HG03045 (cell line): Measurements from ENCODE around the gene ZNF689.
"Not testable (repeated sequence)": the region's sequence is repeated elsewhere in the genome, so short reads cannot be mapped to it uniquely, and the experiment has no call there.

Experiments used
- ATAC-seq: cut with Tn5 transposase; IDR thresholded peaks from one replicate; pipeline ENCODE4 v1.9.1; 2021; ENCODE audit warnings: mild to moderate bottlenecking, moderate library complexity; ENCODE audit not compliant: unreplicated experiment

Gene ZNF689

DNA sequence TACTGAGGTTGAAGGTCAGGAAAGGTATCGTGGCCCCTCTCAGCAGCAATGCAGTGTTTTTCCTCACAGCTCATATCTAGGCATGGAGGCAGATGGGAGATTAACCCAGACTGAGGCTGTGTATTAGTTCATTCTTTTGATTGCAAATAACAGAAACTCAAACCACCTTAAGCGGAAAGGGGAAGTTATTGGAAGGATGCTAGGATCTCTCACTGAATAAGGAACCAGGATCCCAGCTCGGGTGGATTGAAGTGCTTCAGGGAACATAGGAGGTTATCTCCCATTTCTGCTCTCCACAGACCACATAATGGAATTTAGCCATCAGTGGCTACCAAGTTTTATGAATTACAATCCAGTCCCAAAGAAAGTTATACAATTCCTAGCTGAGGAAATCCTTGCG is 8.2 kb downstream of the ZNF689 start:
- ATAC-seq, result no peak

DNA sequence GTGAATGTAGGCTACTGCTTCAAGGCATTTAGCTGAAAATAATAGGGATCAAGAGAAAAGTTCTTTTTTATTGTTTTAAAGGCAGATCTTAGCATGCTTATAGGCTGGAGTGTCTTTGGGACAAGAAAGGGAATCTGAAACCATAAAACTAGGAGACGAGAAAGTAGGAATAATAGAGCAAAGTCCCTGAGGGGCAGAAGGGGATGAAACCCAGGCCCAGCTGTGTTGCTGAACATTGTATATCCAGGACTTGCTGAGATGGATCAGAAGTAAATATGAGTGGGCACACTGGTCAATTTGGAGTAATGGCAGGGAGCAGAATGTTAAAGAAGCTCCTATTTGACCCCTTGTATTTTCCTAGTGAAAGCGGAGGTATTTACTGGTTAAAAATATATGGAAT is 9.3 kb downstream of the ZNF689 start:
- no peak for ATAC-seq

DNA sequence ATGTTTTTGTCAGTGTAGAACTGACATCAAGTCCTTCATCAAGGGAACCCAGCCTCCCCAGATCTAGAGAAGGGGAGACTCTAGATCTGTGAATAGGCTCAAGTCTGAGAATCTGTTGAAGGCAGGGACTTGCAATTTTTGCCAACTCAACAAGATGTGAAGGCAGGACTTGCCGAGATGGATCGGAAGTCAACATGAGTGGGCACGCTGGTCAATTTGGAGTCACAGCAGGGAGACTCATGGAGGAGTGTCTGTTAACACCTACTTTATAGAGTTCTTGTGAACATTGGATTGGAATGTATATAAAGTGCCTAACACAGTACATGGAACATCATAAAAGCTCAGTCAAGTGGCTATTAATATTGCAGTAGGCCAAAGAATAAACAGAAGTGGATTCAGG is 10.0 kb downstream of the ZNF689 start:
- no peak for ATAC-seq

DNA sequence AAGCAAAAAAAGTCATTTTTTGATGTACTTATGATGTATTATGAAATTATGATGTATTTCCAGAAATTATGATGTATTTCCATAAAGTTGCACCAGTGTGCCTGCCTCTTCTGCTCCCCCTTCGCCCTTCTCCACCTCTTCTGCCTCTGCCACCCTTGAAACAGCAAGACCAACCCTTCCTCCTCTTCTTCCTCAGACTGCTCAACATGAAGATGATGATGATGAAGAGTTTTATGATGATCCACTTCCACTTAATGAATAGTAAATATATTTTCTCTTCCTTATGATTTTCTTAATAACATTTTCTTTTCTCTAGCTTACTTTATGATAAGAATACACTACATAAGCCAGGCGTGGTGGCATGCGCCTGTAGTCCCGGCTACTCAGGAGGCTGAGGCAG is 17.3 kb downstream of the ZNF689 start:
- no peak for ATAC-seq

DNA sequence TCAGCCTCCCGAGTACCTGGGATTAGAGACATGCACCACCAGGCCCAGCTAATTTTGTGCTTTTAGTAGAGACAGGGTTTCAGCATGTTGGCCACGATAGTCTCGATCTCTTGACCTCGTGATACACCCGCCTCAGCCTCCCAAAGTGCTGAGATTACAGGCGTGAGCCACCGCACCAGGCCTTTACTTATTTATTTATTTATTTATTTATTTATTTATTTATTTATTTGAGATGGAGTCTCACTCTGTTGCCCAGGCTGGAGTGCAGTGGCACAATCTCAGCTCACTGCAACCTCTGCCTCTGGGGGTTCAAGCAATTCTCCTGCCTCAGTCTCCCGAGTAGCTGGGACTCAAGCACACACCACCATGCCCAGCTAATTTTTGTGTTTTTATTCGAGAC is 19.3 kb downstream of the ZNF689 start:
- ATAC-seq, result not testable (repeated sequence)

DNA sequence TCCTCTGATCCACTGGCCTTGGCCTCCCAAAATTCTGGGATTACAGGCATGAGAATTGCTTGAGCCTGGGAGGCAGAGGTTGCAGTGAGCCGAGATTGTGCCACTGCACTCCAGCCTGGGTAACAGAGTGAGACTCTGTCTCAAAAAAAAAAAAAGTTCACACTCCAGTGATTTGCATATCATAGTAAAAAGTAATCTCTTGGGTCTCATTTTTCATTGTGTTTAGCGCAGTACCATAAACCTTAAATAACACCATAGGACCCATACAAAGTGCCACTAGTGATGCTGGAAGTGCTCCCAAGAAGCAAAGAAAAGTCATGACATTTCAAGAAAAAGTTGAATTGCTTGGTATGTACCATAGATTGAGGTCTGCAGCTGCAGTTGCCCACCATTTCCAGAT is 20.6 kb downstream of the ZNF689 start:
- not testable (repeated sequence) for ATAC-seq

DNA sequence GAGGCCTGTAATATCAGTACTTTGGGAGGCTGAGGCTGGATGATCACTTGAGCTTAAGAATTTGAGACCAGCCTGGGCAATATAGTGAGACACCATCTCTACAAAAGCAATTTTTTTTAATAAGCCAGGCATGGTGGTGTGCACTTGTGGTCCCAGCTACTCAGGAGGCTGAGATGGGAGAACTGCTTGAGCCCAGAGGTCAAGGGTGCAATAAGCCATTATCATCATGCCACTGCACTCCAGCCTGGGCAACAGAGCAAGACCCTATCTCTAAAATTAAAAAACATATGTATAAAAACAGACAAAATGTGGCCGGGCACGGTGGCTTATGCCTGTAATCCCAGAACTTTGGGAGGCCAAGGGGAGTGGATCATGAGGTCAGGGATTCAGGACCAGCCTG is 21.5 kb downstream of the ZNF689 start:
- ATAC-seq, result no peak

DNA sequence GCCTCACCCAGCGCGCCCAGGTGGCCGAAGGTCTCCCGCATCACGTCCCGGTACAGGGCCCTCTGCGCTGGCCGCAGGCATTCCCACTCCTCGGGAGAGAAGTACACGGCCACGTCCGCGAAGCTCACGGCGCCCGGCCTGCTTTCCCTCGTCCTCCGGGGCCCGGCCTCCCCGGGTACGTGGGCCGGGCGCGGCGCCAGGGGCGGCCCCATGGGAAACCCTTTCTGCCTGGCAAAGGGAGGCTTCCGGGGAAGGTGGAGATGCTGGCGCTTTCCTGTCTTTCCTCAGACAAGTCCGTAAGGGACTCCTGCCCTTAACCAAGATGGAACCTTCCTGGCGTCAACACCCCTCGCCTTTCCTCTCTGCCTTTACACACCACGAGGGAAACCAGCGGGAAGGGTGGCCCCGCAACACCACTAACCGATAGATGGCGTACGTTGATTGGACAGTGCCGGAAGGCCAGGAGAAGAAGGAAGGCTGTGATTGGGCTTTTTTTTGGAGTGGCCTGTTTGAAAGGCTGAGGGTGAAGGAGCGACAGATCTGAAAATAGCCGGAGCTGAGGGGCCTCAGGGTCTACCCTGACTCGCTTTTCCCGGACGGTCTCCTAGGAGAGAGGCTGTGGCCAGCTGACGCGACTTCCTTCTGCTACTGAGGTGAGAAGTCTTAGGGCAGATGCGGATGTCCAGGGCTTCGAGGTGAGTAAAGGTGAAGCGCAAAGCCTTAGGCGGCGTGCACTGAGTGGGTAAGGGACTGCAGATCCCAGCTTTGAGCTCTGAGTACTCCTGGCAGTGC is 24.6 kb downstream of the ZNF689 start, which contains the start of gene ZNF785:
ZNF785 (minus strand) TSS at position 298 of the 792 bp plus-strand sequence; CDS start at position 212, 86 bp downstream.
- peak; percentile 85 for ATAC-seq

DNA sequence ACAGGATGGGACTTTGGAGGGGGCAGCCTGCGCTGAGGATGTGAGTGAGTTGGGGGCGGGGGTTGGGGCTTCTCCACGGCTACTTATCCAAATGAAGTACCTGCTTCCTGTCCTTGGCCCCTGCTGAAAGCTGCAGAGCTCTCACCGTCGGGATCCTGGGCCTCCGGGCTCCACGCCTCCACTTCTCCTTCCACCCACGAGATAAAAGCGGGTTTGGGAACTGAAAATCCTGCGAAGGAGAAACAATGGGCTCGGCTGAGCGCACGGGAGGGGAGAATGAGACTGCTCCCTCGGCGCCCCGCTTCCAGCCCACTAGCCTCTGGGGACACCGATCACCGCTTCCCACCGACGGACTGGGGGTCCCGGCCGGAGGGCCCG is 25.2 kb downstream of the ZNF689 start:
- peak; percentile 9 for ATAC-seq

DNA sequence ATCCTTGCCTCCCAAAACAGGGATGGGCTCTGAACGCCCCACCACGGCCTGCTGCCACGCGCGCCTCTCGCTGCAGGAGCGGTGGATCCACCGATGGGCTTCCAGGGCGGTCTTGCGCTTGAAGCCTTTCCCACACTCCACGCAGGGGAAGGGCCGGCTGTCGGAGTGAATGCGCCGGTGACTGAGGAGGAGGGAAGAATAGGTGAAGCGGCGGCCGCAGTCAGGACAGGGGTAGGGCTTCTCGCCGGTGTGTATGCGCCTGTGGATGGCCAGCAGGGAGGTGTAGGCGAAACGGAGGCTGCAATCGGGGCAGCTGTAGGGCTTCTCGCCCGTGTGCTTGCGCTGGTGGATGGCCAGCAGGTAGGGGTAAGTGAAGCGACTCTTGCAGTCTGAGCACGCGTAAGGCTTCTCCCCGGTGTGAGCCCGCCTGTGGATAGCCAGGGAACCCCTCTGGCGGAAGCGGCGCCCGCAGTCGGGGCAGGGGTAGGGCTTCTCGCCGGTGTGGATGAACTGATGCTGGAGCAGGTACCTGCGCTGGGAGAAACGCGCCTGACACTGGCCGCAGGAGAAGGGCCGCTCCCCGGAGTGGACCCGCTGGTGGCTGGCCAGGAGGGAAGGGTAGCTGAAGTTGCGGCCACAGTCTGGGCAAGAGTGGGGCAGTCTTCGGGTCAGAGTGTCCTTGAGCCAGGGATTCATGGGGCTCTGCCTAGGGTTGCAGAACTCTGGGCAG is 27.4 kb downstream of the ZNF689 start:
- no peak for ATAC-seq

DNA sequence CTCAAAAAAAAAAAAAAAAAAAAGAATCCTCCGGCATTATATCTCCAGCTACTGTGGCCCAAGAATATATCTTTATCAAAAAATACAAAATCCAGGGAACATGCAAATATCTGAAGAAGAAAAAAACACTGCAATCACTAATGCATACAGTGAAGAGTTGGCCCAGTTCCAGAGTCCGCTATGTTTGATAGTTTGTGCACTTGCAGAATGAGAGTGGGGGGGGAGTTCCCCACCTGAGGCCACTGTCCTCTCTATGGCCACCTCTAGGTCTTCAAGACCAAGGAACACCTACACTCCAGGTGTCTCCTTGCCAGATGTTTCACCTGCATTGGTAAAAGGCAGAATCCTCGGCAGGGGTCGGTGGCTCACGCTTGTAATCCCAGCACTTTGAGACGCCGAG is 28.7 kb downstream of the ZNF689 start:
- ATAC-seq, result no peak

DNA sequence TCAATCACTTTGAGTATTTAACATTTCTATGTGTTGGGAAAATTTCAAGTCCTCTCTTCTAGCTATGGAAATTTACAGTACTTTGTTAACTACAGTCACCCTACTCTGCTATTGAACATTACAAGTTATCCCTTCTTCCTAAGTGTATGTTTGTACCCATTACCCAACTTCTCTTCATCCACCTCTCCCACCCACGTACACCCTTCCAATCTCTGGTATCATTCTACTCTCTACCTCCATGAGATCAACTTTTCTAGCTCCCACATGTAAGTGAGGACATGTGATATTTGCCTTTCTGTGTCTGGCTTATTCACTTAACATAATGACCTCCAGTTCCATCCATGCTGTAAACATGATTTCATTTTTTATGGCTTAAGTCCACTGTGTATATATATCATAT is 35.5 kb downstream of the ZNF689 start:
- ATAC-seq, result no peak

DNA sequence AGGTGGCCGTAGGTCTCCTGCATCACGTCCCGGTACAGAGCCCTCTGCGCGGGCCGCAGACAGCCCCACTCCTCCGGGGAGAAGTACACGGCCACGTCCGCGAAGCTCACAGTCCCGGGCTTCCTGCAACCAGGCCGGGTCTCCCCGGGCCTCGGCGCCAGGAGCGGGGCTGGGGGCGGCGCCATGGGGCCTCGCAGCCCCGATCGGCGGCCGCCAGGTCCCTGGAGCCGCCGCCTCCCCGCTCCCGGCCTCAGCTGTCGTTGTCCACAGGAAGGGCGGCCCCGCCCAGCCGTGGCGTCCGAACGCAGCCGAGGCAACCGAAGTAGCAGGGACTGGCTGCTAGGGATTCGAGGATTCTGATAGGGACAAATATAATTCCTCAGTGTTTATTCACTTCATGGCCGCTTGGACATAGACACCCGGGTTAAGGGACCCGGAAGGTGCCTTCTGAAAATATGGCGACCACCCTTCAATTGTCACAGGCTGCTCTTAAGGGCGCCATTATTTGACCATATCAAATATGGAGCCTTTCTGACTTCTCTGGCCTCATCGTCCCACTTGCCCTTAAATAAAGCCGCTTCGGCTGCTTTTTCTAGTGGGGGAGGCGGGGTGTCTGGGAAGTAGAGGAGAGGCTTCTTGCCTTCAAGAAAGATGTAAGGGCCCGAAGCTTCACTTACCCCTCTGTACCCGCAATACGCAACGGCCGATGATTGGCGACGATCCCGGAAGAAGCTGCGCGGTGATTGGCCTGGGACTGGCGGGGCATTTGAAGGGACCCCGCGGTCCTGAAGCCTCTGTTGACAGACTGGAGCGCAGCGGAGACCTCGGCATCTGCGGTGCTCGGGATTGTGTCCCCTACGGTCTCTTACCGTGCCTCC is 38.5 kb downstream of the ZNF689 start, which contains the start of gene ZNF688:
ZNF688 (minus strand) TSS at position 270 of the 878 bp plus-strand sequence; CDS start at position 185, 85 bp downstream.
- ATAC-seq, result peak; percentile 84

DNA sequence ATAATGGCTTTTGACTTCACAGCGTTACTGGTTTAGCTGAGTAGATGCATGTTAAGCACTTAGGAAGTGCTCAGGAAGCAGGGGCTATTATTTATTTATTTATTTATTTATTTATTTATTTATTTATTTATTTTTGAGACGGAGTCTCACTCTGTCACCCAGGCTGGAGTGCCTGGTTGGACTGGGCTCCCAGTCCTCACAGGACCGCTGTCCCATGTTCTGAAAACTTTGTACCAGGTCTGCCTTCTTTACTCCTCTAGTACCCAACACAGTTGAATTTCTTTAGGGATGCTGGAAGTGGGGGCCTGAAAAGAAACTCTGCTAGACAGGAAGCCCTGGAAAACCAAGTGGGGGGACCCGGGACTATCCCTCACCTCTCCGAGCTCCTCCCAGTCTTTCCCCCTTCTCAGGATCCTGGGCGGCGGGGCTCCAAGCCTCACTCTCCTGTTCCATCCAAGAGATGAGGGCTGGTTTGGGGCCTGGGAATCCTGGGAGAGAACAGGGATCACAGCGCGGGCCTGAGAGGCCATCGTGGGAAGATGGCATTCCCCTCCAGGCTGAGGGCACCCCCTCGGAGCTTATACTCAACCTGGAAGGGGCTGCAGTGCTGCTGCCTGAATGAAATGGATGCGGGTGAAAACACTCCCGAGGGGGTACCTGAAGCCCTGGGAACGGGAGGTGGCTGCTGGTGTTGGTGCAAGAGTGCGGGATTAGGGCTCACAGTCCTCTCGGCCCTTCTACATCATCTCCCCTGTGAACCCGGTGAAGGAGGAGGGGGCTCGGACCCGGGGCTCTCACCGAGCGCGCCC is 39.3 kb downstream of the ZNF689 start:
- peak; percentile 1 for ATAC-seq

DNA sequence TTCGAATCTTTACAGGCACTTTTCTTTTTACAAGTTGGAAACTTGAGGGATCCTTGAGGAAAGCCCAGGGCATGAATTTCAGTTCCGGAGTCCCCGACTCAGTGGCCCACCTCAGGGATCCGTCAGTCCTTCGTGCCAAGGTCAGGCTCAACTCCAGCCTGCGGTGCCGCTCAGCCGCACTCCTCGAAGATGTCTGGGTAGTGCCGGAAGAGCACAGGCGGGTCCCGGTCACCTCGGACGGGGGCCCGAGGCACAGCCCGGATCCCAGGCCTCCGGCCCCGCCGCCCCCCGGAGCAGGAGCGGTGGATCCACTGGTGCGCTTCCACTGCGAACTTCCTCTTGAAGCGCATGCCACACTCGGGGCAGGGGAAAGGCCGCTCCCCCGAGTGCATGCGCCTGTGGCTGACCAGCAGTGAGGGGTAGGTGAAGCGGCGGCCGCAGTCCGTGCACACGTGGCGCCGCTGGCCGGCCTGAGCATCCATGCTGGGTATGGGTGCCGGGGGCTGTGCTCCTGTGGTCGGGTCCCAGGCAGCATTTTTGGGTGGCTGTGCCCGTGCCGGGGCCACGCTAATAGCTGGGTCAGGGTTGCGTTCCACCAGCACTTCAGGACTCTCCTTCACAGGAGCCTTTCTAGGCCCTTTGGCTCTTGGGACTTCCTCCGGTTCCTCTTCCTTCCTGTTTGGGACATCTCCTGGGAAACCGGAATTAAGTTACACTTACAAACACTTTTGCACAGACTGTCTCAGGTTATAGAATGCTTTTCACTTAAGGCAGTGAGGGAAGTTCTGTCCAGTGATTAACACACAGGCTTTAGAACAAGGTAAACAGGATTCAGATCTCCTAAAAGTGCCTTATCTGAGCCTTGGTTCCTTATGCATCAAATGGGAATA is 40.2 kb downstream of the ZNF689 start:
- no peak for ATAC-seq

DNA sequence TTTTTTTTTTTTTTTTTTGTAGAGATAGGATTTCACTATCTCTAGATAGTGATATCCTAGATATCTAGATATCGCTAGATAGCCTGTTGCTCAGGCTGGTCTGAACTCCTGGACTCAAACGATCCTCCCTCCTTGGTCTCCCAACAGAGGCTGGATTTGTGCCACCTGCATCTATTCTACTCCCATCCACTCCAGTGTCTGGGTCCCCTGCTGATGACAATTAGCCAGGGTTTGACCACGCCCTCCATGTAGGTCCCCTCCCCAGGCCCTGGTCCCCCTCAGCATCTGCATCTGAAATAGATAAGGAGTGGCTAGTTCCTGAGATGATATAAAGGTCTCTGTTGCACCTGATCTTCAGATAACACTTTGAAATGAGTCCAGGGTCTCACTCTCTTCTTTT is 40.9 kb downstream of the ZNF689 start:
- ATAC-seq, result no peak

DNA sequence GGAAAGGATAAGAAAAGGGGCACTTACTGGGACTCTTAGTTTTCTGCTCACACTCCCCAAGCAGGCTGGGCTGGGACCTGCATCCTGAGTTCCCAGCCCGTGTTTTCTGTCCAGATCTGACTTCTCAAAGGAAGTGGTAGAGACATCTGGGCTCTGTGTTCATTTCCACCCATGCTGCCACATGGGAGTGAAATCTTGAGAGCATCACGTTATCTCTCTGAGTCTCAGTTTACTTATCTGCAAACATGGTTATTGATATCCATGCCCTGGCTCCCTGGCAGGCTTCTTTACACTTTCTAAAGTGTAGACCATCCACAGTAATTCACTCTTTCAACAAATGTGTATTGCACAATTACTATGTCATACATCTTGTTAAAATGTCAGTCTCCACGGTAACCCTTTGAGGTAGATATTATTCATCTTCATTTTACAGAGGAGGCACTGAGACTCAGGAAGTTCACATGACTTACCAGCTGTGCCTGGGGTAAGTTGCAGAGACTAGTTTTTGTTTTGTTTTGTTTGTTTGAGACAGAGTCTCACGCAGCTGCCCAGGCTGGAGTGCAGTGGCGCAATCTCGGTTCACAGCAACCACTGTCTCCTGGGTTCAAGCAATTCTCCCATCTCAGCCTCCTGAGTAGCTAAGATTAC is 42.1 kb downstream of the ZNF689 start:
- no peak for ATAC-seq

DNA sequence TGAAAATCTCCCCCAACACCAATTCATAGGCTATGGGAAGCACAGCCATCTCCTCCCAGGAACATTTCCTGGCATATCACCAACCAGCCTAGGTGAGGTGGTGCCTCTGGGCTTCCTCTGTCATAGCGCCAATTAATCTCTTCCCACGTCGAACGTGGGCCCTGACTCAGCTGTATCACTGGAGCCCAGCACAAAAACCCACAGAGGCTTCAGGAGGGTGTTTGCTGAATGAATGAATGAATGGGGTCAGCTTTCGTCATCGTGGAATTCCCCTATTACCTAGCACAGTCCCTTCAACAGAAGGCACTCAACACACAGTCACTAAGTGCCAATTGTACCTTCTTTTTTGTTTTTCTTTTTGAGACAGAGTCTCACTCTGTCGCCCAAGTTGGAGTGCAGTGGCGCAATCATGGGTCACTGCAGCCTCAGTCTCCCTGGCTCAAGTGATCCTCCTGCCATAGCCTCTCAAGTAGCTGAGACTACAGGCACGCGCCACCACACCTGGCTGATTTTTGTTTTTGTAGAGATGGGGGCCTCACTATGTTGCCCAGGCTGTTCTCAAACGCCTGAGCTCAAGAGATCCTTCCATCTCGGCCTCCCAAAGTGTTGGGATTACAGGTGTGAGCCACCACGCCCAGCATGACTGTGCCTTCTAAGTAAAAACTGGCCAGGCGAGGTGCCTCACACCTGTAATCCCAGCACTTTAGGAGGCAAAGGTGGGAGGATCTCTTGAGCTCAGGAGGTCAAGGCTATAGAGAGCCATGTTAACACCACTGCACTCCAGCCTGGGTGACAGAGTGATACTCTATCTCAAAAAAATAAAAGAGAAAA is 42.8 kb downstream of the ZNF689 start:
- ATAC-seq, result no peak
